ENCODE measurements around the gene MX2. TPM values are rescaled to one million over a fixed set of nuclear protein-coding genes. Genes with fewer than 3 reads are reported as not detected.

The MX2 gene
- total and polyA plus RNA-seq, 10 of the 15 experiments (the other 5 are each of a cell fraction or from before 2014, with no cell fraction given), result 10.5 to 167 (median 46.1) TPM

GRCh38 chr21:41379901-41380300, 18.1 kb downstream of the MX2 start:
- no TSS peak for BruUV-seq (replicated peaks)
- intact Hi-C loops (cut with micrococcal nuclease; ENCODE audit: unreplicated experiment), result no loop called here
- TF ChIP-seq PAX5 (IDR thresholded peaks at IDR 0.05; ENCODE audit: borderline replicate concordance, low read depth, low read length) (no peak), FOXK2 (IDR thresholded peaks at IDR 0.05) (no peak), NR2F1 (conservative IDR thresholded peaks at IDR 0.05) (no peak), REST (IDR thresholded peaks at IDR 0.05; ENCODE audit: low read depth, low read length) (no peak), CHD1 (IDR thresholded peaks at IDR 0.05; ENCODE audit: low read depth, low read length) (no peak), RAD51 (IDR thresholded peaks at IDR 0.05) (no peak), PKNOX1 (IDR thresholded peaks at IDR 0.05) (no peak), CTCF (IDR thresholded peaks at IDR 0.05 in 2 of 3, conservative IDR thresholded peaks at IDR 0.05 in 1 of 3; ENCODE audit: control insufficient read depth in 2 of 3, extremely low read depth in 1 of 3, insufficient read depth in 1 of 3, low read depth in 3 of 3, low read length in 3 of 3) (no peak), MXI1 (IDR thresholded peaks at IDR 0.05; ENCODE audit: low read depth, low read length) (no peak), MYC (IDR thresholded peaks at IDR 0.05; ENCODE audit: insufficient read depth, insufficient read length, insufficient replicate concordance, low read length, severe bottlenecking) (no peak), SPI1 (IDR thresholded peaks at IDR 0.05; ENCODE audit: borderline replicate concordance, insufficient read depth, low read depth, low read length) (no peak), EZH2 (IDR thresholded peaks at IDR 0.05; ENCODE audit: borderline replicate concordance, control insufficient read depth, low read depth, low read length) (no peak), NKRF (conservative IDR thresholded peaks at IDR 0.05) (no peak), SIX5 (IDR thresholded peaks at IDR 0.05; ENCODE audit: low read depth, low read length, severe bottlenecking) (no peak)

More at GRCh38 chr21:41379901-41380300, 18.1 kb downstream of the MX2 start:
- Histone ChIP-seq H3K4me3 (no peak overlapping the region), H3K9ac (ENCODE audit: control insufficient read depth, insufficient read depth, low read length) (no peak overlapping the region), H3K36me3 (ENCODE audit: control insufficient read depth in 2 of 2, insufficient read depth in 2 of 2, low read length in 1 of 2) (peaks cover 11 to 21% of the 10 kb centered on the region in 2 experiments; a peak in 3 of 4 replicates), H3K27ac (ENCODE audit: control insufficient read depth, insufficient read depth) (no peak overlapping the region), H2AFZ (ENCODE audit: control insufficient read depth, low read depth, low read length) (no peak overlapping the region), H3K79me2 (ENCODE audit: control insufficient read depth, insufficient read depth, low read length) (peaks cover under 1% of the 10 kb centered on the region; the same call in 1 of the 2 replicates), H4K20me1 (ENCODE audit: control insufficient read depth, insufficient read depth) (no peaks in the 10 kb centered on the region; the same call in 1 of the 2 replicates), H3K27me3 (replicated peaks in 1 of 2; ENCODE audit: control insufficient read depth in 2 of 2, insufficient read depth in 2 of 2, low read length in 1 of 2) (no peaks in the 10 kb centered on the region), H3K9me3 (replicated peaks; ENCODE audit: control insufficient read depth, insufficient read depth, low read length) (no peaks in the 10 kb centered on the region), H3K4me1 (ENCODE audit: control insufficient read depth, insufficient read depth, low read length) (no peaks in the 10 kb centered on the region; the same call in 1 of the 2 replicates), H3K4me2 (ENCODE audit: control insufficient read depth, insufficient read depth) (no peak overlapping the region)
- 93% methylated on average over 11 of the region's 12 CpGs for WGBS (ENCODE audit: insufficient coverage, insufficient replicate concordance, low lambda C conversion rate, missing lambda C conversion rate)
- FAIRE-seq (no peak), DNase-seq (ENCODE audit: low read depth, low spot score) (no peak), ATAC-seq (no peak)
- ChIA-PET POLR2A (no interaction called here), CTCF (interaction anchor here (0.9 kb wide), 1 partner anchor 97 kb away, joined by 3 read pairs; no protein-coding TSS in a partner anchor), SMC1A (ENCODE audit: uncharacterized antibody, unreplicated experiment) (no interaction called here), RAD21 (ENCODE audit: unreplicated experiment) (no interaction called here)
- in situ Hi-C loops (cut with MboI), result no loop called here

Measured in GM12878 (cell line).